Endothelial cell of umbilical vein (primary cell): ENCODE data around the gene GCM1. TPM values are rescaled to one million over a fixed set of nuclear protein-coding genes. Genes with fewer than 3 reads are reported as not detected.

Experiments used
- BruUV-seq: library from RNA; stranded (reverse); fragments of 400-500 nt; replicated peaks from 2 replicates; lab custom pipeline; 2021; lab: Mats Ljungman, UMichigan
- CTCF ChIA-PET: fragments of 300-600, 350-600 bp; sonication (Branson Sonifier 250); formaldehyde crosslinking; loops from one replicate; lab custom pipeline; 2021; ENCODE audit warnings: antibody characterized with exemption, inconsistent platforms; lab: Charles Lee
- POLR2A ChIA-PET: fragments of 300-600, 350-600 bp; sonication (Branson Sonifier 250); formaldehyde crosslinking; loops from one replicate; lab custom pipeline; 2021; ENCODE audit warnings: antibody characterized with exemption, inconsistent platforms; lab: Charles Lee
- DNase-seq: peaks from one replicate; pipeline ENCODE4 v3.0.0-alpha.2; 2011; ENCODE audit warnings: low read depth, low spot score
- FAIRE-seq: peaks from 2 replicates; lab custom pipeline; 2011; peaks lifted over from hg19 to GRCh38; lab: Jason Lieb, UNC
- H2AFZ ChIP-seq: 2 replicates; pipeline ENCODE4 v1.6.0; 2012; ENCODE audit warnings: low read depth, low read length, control low read depth, inconsistent platforms
- H3K27ac ChIP-seq: 2 replicates; pipeline ENCODE4 v1.5.1; 2011; ENCODE audit warnings: low read depth, mild to moderate bottlenecking, control low read depth, low read length, moderate library complexity; ENCODE audit not compliant: insufficient read depth
- H3K27me3 ChIP-seq, 2 experiments: 2 replicates each; pipeline versions ENCODE4 v1.6.0 to v1.6.1; 2011; ENCODE audit warnings: low read length in 2 of 2, mixed read lengths in 1 of 2; ENCODE audit not compliant: control insufficient read depth in 2 of 2, insufficient read depth in 2 of 2
- H3K36me3 ChIP-seq, 2 experiments: 2 replicates in 1 of 2; 3 replicates in 1 of 2; pipeline ENCODE4 v1.5.1; 2011; ENCODE audit warnings: low read length in 2 of 2, mild to moderate bottlenecking in 1 of 2, moderate library complexity in 1 of 2; ENCODE audit not compliant: control insufficient read depth in 2 of 2, insufficient read depth in 2 of 2; ENCODE audit errors: extremely low read depth in 1 of 2
- H3K4me1 ChIP-seq: 3 replicates; pipeline ENCODE4 v1.5.1; 2011; ENCODE audit warnings: mild to moderate bottlenecking, low read length; ENCODE audit not compliant: control insufficient read depth, insufficient read depth; ENCODE audit errors: extremely low read depth
- H3K4me2 ChIP-seq: 2 replicates; pipeline ENCODE4 v1.6.1; 2011; ENCODE audit warnings: low read length, control low read depth, mixed read lengths; ENCODE audit not compliant: insufficient read depth
- H3K4me3 ChIP-seq, 3 experiments: fragments of 200-600 bp in 1 of 3; sonication (generic), shearing (Covaris generic) in 1 of 3; replicated peaks in 1 of 3; 2 replicates each; pipeline ENCODE4 v1.5.1; 2011 to 2016; ENCODE audit warnings: control low read depth in 3 of 3, low read length in 3 of 3, mild to moderate bottlenecking in 2 of 3, inconsistent platforms in 1 of 3, low read depth in 1 of 3, moderate library complexity in 1 of 3; ENCODE audit not compliant: insufficient read depth in 1 of 3
- H3K79me2 ChIP-seq: 2 replicates; pipeline ENCODE4 v1.6.0; 2012; ENCODE audit warnings: low read length, inconsistent platforms; ENCODE audit not compliant: control insufficient read depth, insufficient read depth
- H3K9ac ChIP-seq: replicated peaks from 2 replicates; pipeline ENCODE3; 2011; ENCODE audit warnings: low read length, control low read depth; ENCODE audit not compliant: insufficient read depth; ENCODE audit errors: extremely low read depth
- H3K9me1 ChIP-seq: replicated peaks from 3 replicates; pipeline ENCODE4 v1.6.0; 2011; ENCODE audit warnings: mild to moderate bottlenecking, low read length; ENCODE audit not compliant: control insufficient read depth, insufficient read depth; ENCODE audit errors: extremely low read depth
- H3K9me3 ChIP-seq: replicated peaks from 2 replicates; pipeline ENCODE4 v1.5.1; 2012; ENCODE audit warnings: low read length, inconsistent platforms; ENCODE audit not compliant: control insufficient read depth, insufficient read depth
- H4K20me1 ChIP-seq: replicated peaks from 2 replicates; pipeline ENCODE3; 2011; ENCODE audit warnings: mild to moderate bottlenecking, low read length; ENCODE audit not compliant: control insufficient read depth, insufficient read depth; ENCODE audit errors: extremely low read depth
- CTCF ChIP-seq, 2 donors: IDR thresholded peaks; 1 replicate in 1 of 2; 2 replicates in 1 of 2; pipeline ENCODE4 v1.5.1; 2011; ENCODE audit warnings: low read length in 2 of 2, mild to moderate bottlenecking in 2 of 2, moderate library complexity in 2 of 2, control low read depth in 1 of 2, inconsistent platforms in 1 of 2, low read depth in 1 of 2; ENCODE audit not compliant: insufficient read depth in 1 of 2; ENCODE audit errors: extremely low read depth in 1 of 2
- EZH2 ChIP-seq: IDR thresholded peaks from 2 replicates; pipeline ENCODE4 v1.6.1; 2012; ENCODE audit warnings: borderline replicate concordance, low read depth, mild to moderate bottlenecking, moderate library complexity, low read length, inconsistent platforms; ENCODE audit not compliant: severe bottlenecking
- FOS ChIP-seq: IDR thresholded peaks from 2 replicates; pipeline ENCODE4 v1.6.1; 2011; ENCODE audit warnings: mild to moderate bottlenecking, low read length, moderate library complexity, borderline replicate concordance; ENCODE audit not compliant: insufficient read depth
- GATA2 ChIP-seq: IDR thresholded peaks from 2 replicates; pipeline ENCODE4 v1.7.0; 2011; ENCODE audit warnings: low read depth, mild to moderate bottlenecking, moderate library complexity, mixed read lengths, low read length; ENCODE audit not compliant: insufficient read length, insufficient read depth
- JUN ChIP-seq: IDR thresholded peaks from 2 replicates; pipeline ENCODE4 v1.6.1; 2011; ENCODE audit warnings: borderline replicate concordance, low read depth; ENCODE audit not compliant: insufficient read length, insufficient read depth
- MYC ChIP-seq: IDR thresholded peaks from one replicate; pipeline ENCODE4 v1.6.1; 2011; ENCODE audit warnings: mild to moderate bottlenecking, low read depth, low read length
- POLR2A ChIP-seq: IDR thresholded peaks from 2 replicates; pipeline ENCODE4 v1.6.1; 2012; ENCODE audit warnings: low read depth, mild to moderate bottlenecking, control low read depth, low read length
- POLR2AphosphoS5 ChIP-seq: IDR thresholded peaks from 2 replicates; pipeline ENCODE4 v1.6.1; 2012; ENCODE audit warnings: low read depth, mild to moderate bottlenecking, control low read depth, low read length, moderate library complexity; ENCODE audit not compliant: insufficient read depth
- dilution Hi-C: fragments of 300-500 bp; cut with MboI; formaldehyde crosslinking; loops from one replicate; pipeline ENCODE4 v1.15.0; 2019; ENCODE audit warnings: low sequenced_read_pairs; ENCODE audit not compliant: extremely low pct_ligation_motif_present
- intact Hi-C: fragments of 100-400 bp; cut with micrococcal nuclease; formaldehyde crosslinking; loops from one replicate; pipeline ENCODE4 v1.10.0; 2022
- polyA plus RNA-seq, 4 experiments: library from polyadenylated mRNA; depleted of rRNA in 3 of 4; stranded (reverse) in 3 of 4; unstranded in 1 of 4; fragments of >200 nt; gene quantifications; 2 replicates each; pipeline versions ENCODE4 v1.2.1 to v1.2.3, GENCODE V29; 2011 to 2012; ENCODE audit warnings: missing spikeins in 1 of 4
- total RNA-seq: library from RNA; stranded (reverse); gene quantifications from 2 replicates; pipeline ENCODE4 v1.2.3, GENCODE V29; 2021
- TF ChIP-seq, protein P1 (sequence below): IDR thresholded peaks from 2 replicates; pipeline ENCODE4 v1.6.1; 2011; ENCODE audit not compliant: insufficient read depth, insufficient read length

GCM1 gene
- total and polyA plus RNA-seq, 2 donors (not counting 3 experiments of a cell fraction or from before 2014, with no cell fraction given): not detected

DNA sequence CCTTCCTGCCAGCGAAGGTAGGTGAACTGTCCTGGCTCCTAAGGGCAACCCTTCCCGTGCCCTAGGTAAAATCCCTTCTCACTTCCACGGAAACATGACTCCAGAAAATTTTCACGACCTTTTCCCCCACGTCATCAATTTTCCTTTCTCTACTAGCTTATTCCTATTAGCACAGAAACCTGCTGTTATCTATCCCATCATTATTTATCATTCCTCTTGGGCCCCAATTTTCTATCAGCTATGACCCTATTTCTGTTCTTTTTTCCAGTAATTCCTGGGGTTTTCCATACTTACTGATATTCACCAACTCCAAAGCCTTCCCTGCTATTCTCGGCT is 23.8 kb upstream of the GCM1 start:
- no peak for FAIRE-seq
- H3K9ac ChIP-seq: no peak overlapping the region
- no peak for TF ChIP-seq FOS
- no peak for TF ChIP-seq MYC
- no peak for TF ChIP-seq CTCF (IDR thresholded peaks at IDR 0.05; ENCODE audit: extremely low read depth in 1 of 2, insufficient read depth in 1 of 2, low read depth in 1 of 2, low read length in 2 of 2)
- no peak for TF ChIP-seq JUN
- no peak for TF ChIP-seq POLR2A
- TF ChIP-seq, protein P1, sequence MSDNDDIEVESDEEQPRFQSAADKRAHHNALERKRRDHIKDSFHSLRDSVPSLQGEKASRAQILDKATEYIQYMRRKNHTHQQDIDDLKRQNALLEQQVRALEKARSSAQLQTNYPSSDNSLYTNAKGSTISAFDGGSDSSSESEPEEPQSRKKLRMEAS: no peak
- TF ChIP-seq POLR2AphosphoS5: no peak
- TF ChIP-seq EZH2: no peak
- TF ChIP-seq GATA2: no peak
- intact Hi-C loops: loop anchor here (1.0 to 10.0 kb wide), 7 partner anchors 92 to 480 kb away; no protein-coding TSS in a partner anchor
- DNase-seq: no peak
- no peaks in the 10 kb centered on the region for H3K36me3 ChIP-seq
- H3K9me1 ChIP-seq: no peaks in the 10 kb centered on the region
- H2AFZ ChIP-seq: no peak overlapping the region
- H3K79me2 ChIP-seq: no peaks in the 10 kb centered on the region
- ChIA-PET CTCF (interaction anchor here (1.0 to 7.7 kb wide), 11 partner anchors 16 to 321 kb away, joined by 3 to 121 read pairs (median 4); no protein-coding TSS in a partner anchor), POLR2A (no interaction called here)
- no peaks in the 10 kb centered on the region for H4K20me1 ChIP-seq
- H3K4me2 ChIP-seq: no peak overlapping the region
- no peak overlapping the region for H3K27ac ChIP-seq
- dilution Hi-C loops: no loop called here
- no TSS peak for BruUV-seq
- H3K9me3 ChIP-seq: no peaks in the 10 kb centered on the region
- H3K4me1 ChIP-seq: no peaks in the 10 kb centered on the region
- H3K4me3 ChIP-seq: no peak overlapping the region
- H3K27me3 ChIP-seq: peaks cover 3 to 4% of the 10 kb centered on the region in 2 experiments
